ENCODE results near the gene IL21R. TPM values are rescaled to one million over a fixed set of nuclear protein-coding genes. Genes with fewer than 3 reads are reported as not detected.

IL21R gene
- total and polyA plus RNA-seq, 9 of the 15 experiments (the other 6 are each of a cell fraction or from before 2014, with no cell fraction given): 0.04 to 0.34 (median 0.18) TPM; not detected in 1

DNA sequence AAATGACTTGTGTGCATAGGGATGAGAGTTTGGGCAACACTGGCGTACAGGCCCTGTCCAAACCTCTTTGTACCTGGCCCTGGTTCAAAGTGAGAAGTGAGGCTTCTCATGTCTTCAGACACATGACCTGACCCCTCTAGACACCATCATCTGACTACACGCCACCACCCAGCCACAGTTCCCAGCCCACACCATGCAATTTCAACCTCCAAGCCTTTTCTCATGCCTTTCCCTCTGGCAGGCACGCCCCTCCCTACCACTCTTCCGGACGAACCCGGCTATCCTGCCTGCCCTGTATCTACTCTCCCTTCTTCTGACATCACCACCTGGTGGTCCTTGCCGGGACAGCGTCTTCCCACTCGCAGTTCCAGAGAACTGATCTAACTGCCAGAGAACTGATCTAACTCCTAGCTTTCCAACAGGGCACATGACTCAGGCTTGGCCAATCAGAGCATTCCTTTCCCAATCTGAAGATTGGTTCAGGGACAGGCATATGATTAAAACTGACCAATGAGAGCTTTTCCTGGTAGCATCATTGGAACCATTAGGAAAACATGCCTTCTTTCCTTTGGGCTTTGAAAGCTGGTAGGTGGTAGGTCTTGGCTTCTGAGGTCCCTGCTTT is 27.1 kb upstream of the IL21R start (continued):
- TF ChIP-seq CTCF (IDR thresholded peaks at IDR 0.05 in 2 of 3, conservative IDR thresholded peaks at IDR 0.05 in 1 of 3; ENCODE audit: insufficient read depth in 2 of 3, low read depth in 1 of 3, low read length in 3 of 3): peak; percentile 63 to 73 (median 69)
- no peak for TF ChIP-seq SMAD4 (CRISPR knock-in tag; conservative IDR thresholded peaks at IDR 0.05)
- peak; percentile 85 for TF ChIP-seq FOXM1 (IDR thresholded peaks at IDR 0.05; ENCODE audit: low read depth)
- TF ChIP-seq FOXM1 (CRISPR knock-in tag; IDR thresholded peaks at IDR 0.05; ENCODE audit: low read depth): no peak
- TF ChIP-seq ZNF445 (CRISPR knock-in tag; IDR thresholded peaks at IDR 0.05; ENCODE audit: low read depth): no peak
- 0 out of 2 replicates have a peak, but pooled peaks have one; percentile 30 for TF ChIP-seq ATF7 (IDR thresholded peaks at IDR 0.05)
- TF ChIP-seq, protein P1, sequence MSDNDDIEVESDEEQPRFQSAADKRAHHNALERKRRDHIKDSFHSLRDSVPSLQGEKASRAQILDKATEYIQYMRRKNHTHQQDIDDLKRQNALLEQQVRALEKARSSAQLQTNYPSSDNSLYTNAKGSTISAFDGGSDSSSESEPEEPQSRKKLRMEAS (CRISPR knock-in tag; IDR thresholded peaks at IDR 0.05): no peak
- TF ChIP-seq ZBTB1 (CRISPR knock-in tag; IDR thresholded peaks at IDR 0.05; ENCODE audit: borderline replicate concordance, low read depth): no peak
- peak; percentile 55 for TF ChIP-seq CBFA2T2 (conservative IDR thresholded peaks at IDR 0.05)
- TF ChIP-seq NBN (IDR thresholded peaks at IDR 0.05; ENCODE audit: low read depth): no peak
- no peak for TF ChIP-seq MITF (IDR thresholded peaks at IDR 0.05)
- peak in 1 of 2 experiments; percentile 38; a peak in 1 of 4 replicates for TF ChIP-seq MAZ (CRISPR knock-in tag; conservative IDR thresholded peaks at IDR 0.05 in 1 of 2, IDR thresholded peaks at IDR 0.05 in 1 of 2)
- no peak for TF ChIP-seq POLR2G (IDR thresholded peaks at IDR 0.05; ENCODE audit: low read depth, low read length)
- no peak for TF ChIP-seq ELF1 (tag; IDR thresholded peaks at IDR 0.05)
- TF ChIP-seq NCOA6 (IDR thresholded peaks at IDR 0.05): no peak
